C4-2B (cell line): Measurements from ENCODE around the gene AP5B1.

Experiments used
- H3K27ac ChIP-seq: fragments of 450-650 bp; 2 replicates; pipeline ENCODE4 v1.5.1; 2017
- CTCF ChIP-seq: fragments of 450-650 bp; conservative IDR thresholded peaks from 2 replicates; pipeline ENCODE4 v1.5.1; 2017; ENCODE audit warnings: mild to moderate bottlenecking
- ZFX ChIP-seq: fragments of 450-650 bp; IDR thresholded peaks from 2 replicates; pipeline ENCODE4 v1.6.1; 2017

The AP5B1 gene

DNA sequence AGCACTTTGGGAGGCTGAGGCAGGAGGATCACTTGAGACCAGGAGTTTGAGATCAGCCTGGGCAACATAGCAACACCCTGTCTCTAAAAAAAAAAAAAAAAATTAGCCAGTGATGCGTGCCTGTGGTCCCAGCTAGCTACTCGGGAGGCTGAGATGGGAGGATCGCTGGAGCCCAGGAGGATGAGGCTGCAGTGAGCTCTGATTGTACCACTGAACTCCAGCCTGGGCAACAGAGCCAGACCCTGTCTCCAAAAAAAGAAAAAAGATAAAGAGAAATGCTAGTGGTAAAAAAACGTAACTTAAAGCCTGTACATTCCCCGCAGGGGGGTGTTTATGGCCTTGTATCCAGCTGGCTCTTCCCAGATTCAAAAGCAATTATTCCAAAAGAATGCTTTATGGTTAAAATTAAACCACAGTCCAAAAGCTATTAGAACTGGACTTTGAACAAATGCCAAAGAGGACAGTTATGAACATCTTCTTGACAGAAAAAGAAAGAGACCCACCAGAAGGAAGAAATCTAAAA, 36.6 kb upstream of the AP5B1 start:
- peak overlapping the region; percentile 68 for H3K27ac ChIP-seq
- TF ChIP-seq CTCF (no peak), ZFX (no peak)

DNA sequence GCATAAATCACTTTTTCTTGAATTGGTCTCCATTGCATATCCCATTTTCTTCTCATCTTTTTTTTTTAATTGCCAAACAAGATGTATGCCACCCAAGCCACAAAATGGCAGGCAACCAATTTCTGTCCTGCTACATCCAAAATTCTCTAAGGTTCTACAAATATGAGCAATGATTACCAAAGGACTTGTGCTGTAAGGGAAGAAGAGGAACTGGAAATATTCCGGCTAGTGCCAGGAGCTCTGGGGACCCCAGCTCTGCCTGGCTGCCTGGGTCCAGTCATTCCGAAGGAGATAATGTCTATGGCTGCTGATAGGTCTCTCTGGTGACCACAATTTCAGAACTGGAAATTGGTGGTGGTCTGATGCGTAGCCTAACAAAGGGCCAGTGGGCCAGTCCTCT, 35.9 kb upstream of the AP5B1 start:
- no peak for TF ChIP-seq ZFX
- TF ChIP-seq CTCF = no peak
- no peak overlapping the region for H3K27ac ChIP-seq

GRCh38 chr11:65814986-65815565, 34.3 kb upstream of the AP5B1 start:
- no peak for TF ChIP-seq CTCF
- no peak for TF ChIP-seq ZFX
- H3K27ac ChIP-seq = no peak overlapping the region

- no peak for TF ChIP-seq CTCF
- TF ChIP-seq ZFX = no peak
- H3K27ac ChIP-seq = no peak overlapping the region
Measured at GRCh38 chr11:65814131-65814985, 33.6 kb upstream of the AP5B1 start.

DNA sequence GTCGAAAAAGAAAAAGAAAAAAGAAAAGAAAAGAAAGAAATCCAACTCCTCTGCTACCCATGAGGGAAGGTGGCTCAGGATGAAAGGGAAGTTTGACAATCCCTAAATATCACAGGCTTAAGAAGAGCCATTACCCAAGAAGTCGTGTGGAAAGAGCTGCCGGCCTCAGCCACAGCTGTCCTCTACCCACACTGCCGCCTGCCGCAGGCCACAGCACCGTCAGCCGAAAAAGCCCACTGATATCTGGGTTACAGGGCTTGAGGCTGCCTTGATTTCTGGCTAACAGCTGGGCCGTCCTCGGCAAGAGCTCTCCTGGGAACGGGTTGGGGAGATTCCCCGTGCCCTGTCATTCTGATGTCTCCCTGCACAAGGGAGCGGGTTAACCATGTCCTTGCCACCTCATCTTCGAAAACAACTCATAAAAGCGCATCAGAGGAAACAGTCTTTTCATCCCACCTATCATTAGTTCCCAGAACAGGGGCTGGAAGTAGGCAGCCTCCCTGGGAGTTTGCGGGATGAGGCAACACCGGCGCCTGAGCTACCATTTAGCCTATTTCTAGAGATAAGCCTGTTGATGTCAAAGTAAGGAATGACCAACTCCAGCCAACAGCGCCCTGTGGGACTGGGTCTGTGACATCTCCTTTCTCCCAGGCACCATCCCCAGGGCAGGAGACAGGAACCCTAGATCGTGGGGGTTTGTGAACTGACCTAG, 31.1 kb upstream of the AP5B1 start:
- no peak overlapping the region for H3K27ac ChIP-seq
- TF ChIP-seq ZFX (no peak), CTCF (no peak)

DNA sequence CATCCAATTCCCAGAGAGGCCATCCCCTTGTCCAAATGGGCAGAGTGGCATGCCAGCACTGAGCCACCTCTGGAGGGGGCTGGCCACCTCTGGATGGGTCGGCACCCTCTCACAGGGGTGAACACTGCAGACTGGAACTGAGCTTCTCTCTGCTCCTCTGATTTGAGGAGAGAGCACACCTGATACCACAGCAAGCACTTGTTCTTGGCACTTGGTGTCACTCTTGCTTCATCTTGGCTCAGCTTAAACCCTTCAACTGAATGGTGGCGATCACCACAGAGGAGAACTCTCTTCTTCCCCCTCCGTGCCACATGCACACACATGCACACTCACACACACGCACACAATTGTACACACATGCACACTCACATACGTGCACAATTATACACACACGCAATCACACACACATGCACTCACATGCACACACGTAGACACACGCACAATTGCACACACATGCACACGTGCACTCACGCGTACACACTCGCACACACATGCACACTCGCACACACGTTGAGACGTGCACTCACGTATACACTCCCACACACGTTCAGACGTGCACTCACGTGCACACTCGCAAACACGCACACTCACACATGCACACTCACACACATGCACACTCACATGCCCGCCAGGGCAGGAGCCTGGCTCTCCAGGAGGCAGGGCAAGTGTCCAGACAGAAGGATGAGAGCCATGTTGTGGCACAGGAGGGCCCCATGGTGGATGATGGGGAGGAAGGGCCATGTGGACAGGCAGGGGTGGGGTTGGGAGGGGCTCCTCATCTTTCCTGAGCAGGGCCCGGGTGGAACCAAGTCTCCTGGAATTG, 29.5 kb upstream of the AP5B1 start:
- H3K27ac ChIP-seq = no peak overlapping the region
- no peak for TF ChIP-seq CTCF
- TF ChIP-seq ZFX = no peak
